ENCODE data around the gene NACC2.

Gene NACC2

GRCh38 chr9:135998016-135998380 lies 97.1 kb downstream of the NACC2 start:
- no peak overlapping the region for H3K9ac ChIP-seq
- peaks cover 66% of the 10 kb centered on the region for H3K27me3 ChIP-seq (ENCODE audit: insufficient read depth, low read depth)
- H3K4me1 ChIP-seq (ENCODE audit: low read depth, poor library complexity, severe bottlenecking) = no peaks in the 10 kb centered on the region
- TF ChIP-seq CTCF (conservative IDR thresholded peaks at IDR 0.05; ENCODE audit: low read depth, low read length) = no peak
- no peak overlapping the region for H3K27ac ChIP-seq
- no peak overlapping the region for H3K4me3 ChIP-seq (IDR thresholded peaks at IDR 0.05; ENCODE audit: insufficient read depth, low read depth, low read length)
- H3K79me2 ChIP-seq (ENCODE audit: insufficient read depth, low read depth) = no peaks in the 10 kb centered on the region
- no peak overlapping the region for H3K4me2 ChIP-seq
- H4K20me1 ChIP-seq (ENCODE audit: insufficient read depth) = no peaks in the 10 kb centered on the region
- no peaks in the 10 kb centered on the region for H3K36me3 ChIP-seq (ENCODE audit: insufficient read depth)
- no peak overlapping the region for H2AFZ ChIP-seq (ENCODE audit: low read depth)

- H3K9ac ChIP-seq = no peak overlapping the region
- TF ChIP-seq CTCF (conservative IDR thresholded peaks at IDR 0.05; ENCODE audit: low read depth, low read length) = no peak
- H3K4me1 ChIP-seq (ENCODE audit: low read depth, poor library complexity, severe bottlenecking) = no peaks in the 10 kb centered on the region
These were observed 97.7 kb downstream of the NACC2 start for GRCh38 chr9:135997090-135998015.

GRCh38 chr9:135995816-135996215 lies 99.3 kb downstream of the NACC2 start:
- Histone ChIP-seq H2AFZ (ENCODE audit: low read depth) (no peak overlapping the region), H3K4me1 (ENCODE audit: low read depth, poor library complexity, severe bottlenecking) (no peaks in the 10 kb centered on the region), H3K4me2 (no peak overlapping the region), H3K9ac (no peak overlapping the region), H3K36me3 (ENCODE audit: insufficient read depth) (no peaks in the 10 kb centered on the region), H3K27me3 (ENCODE audit: insufficient read depth, low read depth) (peaks cover 62% of the 10 kb centered on the region), H3K27ac (no peak overlapping the region), H4K20me1 (ENCODE audit: insufficient read depth) (no peaks in the 10 kb centered on the region), H3K4me3 (IDR thresholded peaks at IDR 0.05; ENCODE audit: insufficient read depth, low read depth, low read length) (no peak overlapping the region), H3K79me2 (ENCODE audit: insufficient read depth, low read depth) (no peaks in the 10 kb centered on the region)
- TF ChIP-seq CTCF (conservative IDR thresholded peaks at IDR 0.05; ENCODE audit: low read depth, low read length) = no peak

More at GRCh38 chr9:135997090-135998015, 97.7 kb downstream of the NACC2 start:
- no peak overlapping the region for H3K4me3 ChIP-seq (IDR thresholded peaks at IDR 0.05; ENCODE audit: insufficient read depth, low read depth, low read length)
- H3K4me2 ChIP-seq = no peak overlapping the region
- no peak overlapping the region for H2AFZ ChIP-seq (ENCODE audit: low read depth)
- peaks cover 63% of the 10 kb centered on the region for H3K27me3 ChIP-seq (ENCODE audit: insufficient read depth, low read depth)
- no peaks in the 10 kb centered on the region for H3K36me3 ChIP-seq (ENCODE audit: insufficient read depth)
- no peaks in the 10 kb centered on the region for H3K79me2 ChIP-seq (ENCODE audit: insufficient read depth, low read depth)
- no peaks in the 10 kb centered on the region for H4K20me1 ChIP-seq (ENCODE audit: insufficient read depth)
- no peak overlapping the region for H3K27ac ChIP-seq

- H3K4me2 ChIP-seq = no peak overlapping the region
- H3K4me1 ChIP-seq (ENCODE audit: low read depth, poor library complexity, severe bottlenecking) = no peaks in the 10 kb centered on the region
These were observed 100.4 kb downstream of the NACC2 start for GRCh38 chr9:135994501-135995192.

More at GRCh38 chr9:135994501-135995192, 100.4 kb downstream of the NACC2 start:
- no peaks in the 10 kb centered on the region for H3K79me2 ChIP-seq (ENCODE audit: insufficient read depth, low read depth)
- no peak overlapping the region for H2AFZ ChIP-seq (ENCODE audit: low read depth)
- H3K27ac ChIP-seq = no peak overlapping the region
- H4K20me1 ChIP-seq (ENCODE audit: insufficient read depth) = no peaks in the 10 kb centered on the region
- no peaks in the 10 kb centered on the region for H3K36me3 ChIP-seq (ENCODE audit: insufficient read depth)
- TF ChIP-seq CTCF (conservative IDR thresholded peaks at IDR 0.05; ENCODE audit: low read depth, low read length) = no peak
- no peak overlapping the region for H3K4me3 ChIP-seq (IDR thresholded peaks at IDR 0.05; ENCODE audit: insufficient read depth, low read depth, low read length)
- no peak overlapping the region for H3K9ac ChIP-seq
- H3K27me3 ChIP-seq (ENCODE audit: insufficient read depth, low read depth) = peaks cover 61% of the 10 kb centered on the region

Data from KMS-11 (cell line).